ENCODE measurements around the gene INSM2. TPM values are rescaled to one million over a fixed set of nuclear protein-coding genes. Genes with fewer than 3 reads are reported as not detected.

The INSM2 gene
- total and polyA plus RNA-seq, 2 donors (not counting 1 experiment from before 2014, with no cell fraction given): not detected

- ChIA-PET CTCF (no interaction called here), POLR2A (no interaction called here)
- intact Hi-C loops (cut with micrococcal nuclease): loop anchor here (10.0 kb wide), 3 partner anchors 238 to 488 kb away; partner anchors contain the start of genes FAM177A1, PSMA6 and RALGAPA1
- H3K27me3 Mint-ChIP-seq: peaks cover 59% of the 10 kb centered on the region
- Histone ChIP-seq H3K27me3 (replicated peaks in 1 of 4; ENCODE audit: control extremely low read depth in 1 of 4, control insufficient read depth in 3 of 4, insufficient read depth in 4 of 4, low read length in 3 of 4) (peaks cover 3 to 35% (median 34%) of the 10 kb centered on the region in 4 experiments), H3K9ac (ENCODE audit: low read length) (peak overlapping the region; percentile 63), H3K36me3 (replicated peaks in 1 of 2; ENCODE audit: control extremely low read depth in 1 of 2, control insufficient read depth in 1 of 2, extremely low read depth in 1 of 2, insufficient read depth in 2 of 2, low read length in 1 of 2) (no peaks in the 10 kb centered on the region), H3K79me2 (ENCODE audit: control insufficient read depth, insufficient read depth, low read length) (no peaks in the 10 kb centered on the region), H3K4me1 (ENCODE audit: control insufficient read depth in 2 of 2, insufficient read depth in 2 of 2, low read length in 2 of 2) (peaks cover 21 to 23% of the 10 kb centered on the region in 2 donors), H4K20me1 (ENCODE audit: control insufficient read depth, insufficient read depth, low read length, poor library complexity, severe bottlenecking) (no peaks in the 10 kb centered on the region), H2AFZ (ENCODE audit: insufficient read depth, low read depth, low read length, poor library complexity, severe bottlenecking) (peak overlapping the region; percentile 67), H3K4me3 (ENCODE audit: control extremely low read depth in 1 of 5, extremely low read depth in 1 of 5, insufficient read depth in 1 of 5, low read depth in 2 of 5, low read length in 4 of 5) (peak overlapping the region in 4 of 5 experiments; percentile 43 to 67 (median 62)), H3K27ac (ENCODE audit: low read length in 2 of 2) (no peak overlapping the region), H3K4me2 (replicated peaks; ENCODE audit: low read depth, low read length, poor library complexity, severe bottlenecking) (peak overlapping the region; percentile 96), H3K9me3 (ENCODE audit: control extremely low read depth in 1 of 3, control insufficient read depth in 2 of 3, insufficient read depth in 1 of 3, low read length in 2 of 3) (peaks cover 0 to 11% (median 2%) of the 10 kb centered on the region in 3 donors)
- H3K4me1 Mint-ChIP-seq: peaks cover 18% of the 10 kb centered on the region
- WGBS (ENCODE audit: insufficient coverage): 0% methylated on average over 1 of the region's 6 CpGs
- H3K27ac Mint-ChIP-seq: no peak overlapping the region
- no peak for ATAC-seq (ENCODE audit: low read depth)
- H3K4me3 Mint-ChIP-seq: peak overlapping the region; percentile 71
- DNase-seq: peak; percentile 4
- no peaks in the 10 kb centered on the region for H3K9me3 Mint-ChIP-seq (ENCODE audit: insufficient read depth)
- TF ChIP-seq EZH2 (IDR thresholded peaks at IDR 0.05; ENCODE audit: borderline replicate concordance, insufficient read depth, low read depth, low read length, poor library complexity, severe bottlenecking) (no peak), CTCF (IDR thresholded peaks at IDR 0.05) (no peak)
Observed at GRCh38 chr14:35532783-35533356, 1.1 kb upstream of the INSM2 start.

- peak overlapping the region; percentile 67 for H2AFZ ChIP-seq (ENCODE audit: insufficient read depth, low read depth, low read length, poor library complexity, severe bottlenecking)
- peaks cover 54% of the 10 kb centered on the region for H3K27me3 Mint-ChIP-seq
- H3K79me2 ChIP-seq (ENCODE audit: control insufficient read depth, insufficient read depth, low read length): no peaks in the 10 kb centered on the region
- no peaks in the 10 kb centered on the region for H3K9me3 Mint-ChIP-seq (ENCODE audit: insufficient read depth)
- ATAC-seq (ENCODE audit: low read depth): no peak
- H3K27me3 ChIP-seq (replicated peaks in 1 of 4; ENCODE audit: control extremely low read depth in 1 of 4, control insufficient read depth in 3 of 4, insufficient read depth in 4 of 4, low read length in 3 of 4): peaks cover 3 to 35% (median 34%) of the 10 kb centered on the region in 4 experiments
- peaks cover 21 to 23% of the 10 kb centered on the region in 2 donors for H3K4me1 ChIP-seq (ENCODE audit: control insufficient read depth in 2 of 2, insufficient read depth in 2 of 2, low read length in 2 of 2)
- H3K4me3 Mint-ChIP-seq: peak overlapping the region; percentile 87
- no peak overlapping the region for H3K27ac Mint-ChIP-seq
- peak overlapping the region; percentile 63 for H3K9ac ChIP-seq (ENCODE audit: low read length)
- peaks cover 18% of the 10 kb centered on the region for H3K4me1 Mint-ChIP-seq
- H4K20me1 ChIP-seq (ENCODE audit: control insufficient read depth, insufficient read depth, low read length, poor library complexity, severe bottlenecking): no peaks in the 10 kb centered on the region
- TF ChIP-seq CTCF (IDR thresholded peaks at IDR 0.05) (no peak), EZH2 (IDR thresholded peaks at IDR 0.05; ENCODE audit: borderline replicate concordance, insufficient read depth, low read depth, low read length, poor library complexity, severe bottlenecking) (no peak)
- H3K9me3 ChIP-seq (ENCODE audit: control extremely low read depth in 1 of 3, control insufficient read depth in 2 of 3, insufficient read depth in 1 of 3, low read length in 2 of 3): peaks cover 0 to 11% (median 2%) of the 10 kb centered on the region in 3 donors
- H3K36me3 ChIP-seq (replicated peaks in 1 of 2; ENCODE audit: control extremely low read depth in 1 of 2, control insufficient read depth in 1 of 2, extremely low read depth in 1 of 2, insufficient read depth in 2 of 2, low read length in 1 of 2): no peaks in the 10 kb centered on the region
- peak overlapping the region in 4 of 5 experiments; percentile 43 to 67 (median 62) for H3K4me3 ChIP-seq (ENCODE audit: control extremely low read depth in 1 of 5, extremely low read depth in 1 of 5, insufficient read depth in 1 of 5, low read depth in 2 of 5, low read length in 4 of 5)
- ChIA-PET CTCF (no interaction called here), POLR2A (no interaction called here)
- H3K27ac ChIP-seq (ENCODE audit: low read length in 2 of 2): no peak overlapping the region
- 3% methylated on average over 77 of the region's 77 CpGs for WGBS (ENCODE audit: insufficient coverage)
- intact Hi-C loops (cut with micrococcal nuclease): loop anchor here (10.0 kb wide), 3 partner anchors 240 to 490 kb away; partner anchors contain the start of genes FAM177A1, PSMA6 and RALGAPA1
- peak overlapping the region; percentile 96 for H3K4me2 ChIP-seq (replicated peaks; ENCODE audit: low read depth, low read length, poor library complexity, severe bottlenecking)
- DNase-seq: no peak
Observed at GRCh38 chr14:35534208-35534872, 376 bp downstream of the INSM2 start.
